Effector memory CD4-positive, alpha-beta T cell (primary cell): ENCODE data around the gene CFAP46.
"Not testable (repeated sequence)": the region's sequence is repeated elsewhere in the genome, so short reads cannot be mapped to it uniquely, and the experiment has no call there.

Experiments used
- DNase-seq, 3 donors: peaks; one replicate each; pipeline ENCODE4 v3.0.0-alpha.2; 2020
- H3K27ac ChIP-seq: 2 replicates; pipeline ENCODE4 v1.7.0; 2013; ENCODE audit warnings: mild to moderate bottlenecking, low read length, moderate library complexity; ENCODE audit not compliant: insufficient read depth, poor library complexity, severe bottlenecking
- H3K27me3 ChIP-seq: replicated peaks from 2 replicates; pipeline ENCODE4 v1.7.0; 2013; ENCODE audit warnings: mild to moderate bottlenecking, low read length; ENCODE audit not compliant: insufficient read depth, control insufficient read depth, poor library complexity, severe bottlenecking
- H3K36me3 ChIP-seq: 2 replicates; pipeline ENCODE4 v1.7.0; 2013; ENCODE audit warnings: mild to moderate bottlenecking, low read length, moderate library complexity; ENCODE audit not compliant: control insufficient read depth, insufficient read depth
- H3K4me1 ChIP-seq: 2 replicates; pipeline ENCODE4 v1.7.0; 2013; ENCODE audit warnings: low read length, mild to moderate bottlenecking; ENCODE audit not compliant: control insufficient read depth, insufficient read depth, poor library complexity, severe bottlenecking
- H3K4me3 ChIP-seq: 2 replicates; pipeline ENCODE4 v1.7.0; 2013; ENCODE audit warnings: low read length, low read depth, mild to moderate bottlenecking; ENCODE audit not compliant: insufficient read depth, poor library complexity, severe bottlenecking
- H3K9me3 ChIP-seq: 2 replicates; pipeline ENCODE4 v1.7.0; 2013; ENCODE audit warnings: mild to moderate bottlenecking, low read length, moderate library complexity; ENCODE audit not compliant: control insufficient read depth

The CFAP46 gene

DNA sequence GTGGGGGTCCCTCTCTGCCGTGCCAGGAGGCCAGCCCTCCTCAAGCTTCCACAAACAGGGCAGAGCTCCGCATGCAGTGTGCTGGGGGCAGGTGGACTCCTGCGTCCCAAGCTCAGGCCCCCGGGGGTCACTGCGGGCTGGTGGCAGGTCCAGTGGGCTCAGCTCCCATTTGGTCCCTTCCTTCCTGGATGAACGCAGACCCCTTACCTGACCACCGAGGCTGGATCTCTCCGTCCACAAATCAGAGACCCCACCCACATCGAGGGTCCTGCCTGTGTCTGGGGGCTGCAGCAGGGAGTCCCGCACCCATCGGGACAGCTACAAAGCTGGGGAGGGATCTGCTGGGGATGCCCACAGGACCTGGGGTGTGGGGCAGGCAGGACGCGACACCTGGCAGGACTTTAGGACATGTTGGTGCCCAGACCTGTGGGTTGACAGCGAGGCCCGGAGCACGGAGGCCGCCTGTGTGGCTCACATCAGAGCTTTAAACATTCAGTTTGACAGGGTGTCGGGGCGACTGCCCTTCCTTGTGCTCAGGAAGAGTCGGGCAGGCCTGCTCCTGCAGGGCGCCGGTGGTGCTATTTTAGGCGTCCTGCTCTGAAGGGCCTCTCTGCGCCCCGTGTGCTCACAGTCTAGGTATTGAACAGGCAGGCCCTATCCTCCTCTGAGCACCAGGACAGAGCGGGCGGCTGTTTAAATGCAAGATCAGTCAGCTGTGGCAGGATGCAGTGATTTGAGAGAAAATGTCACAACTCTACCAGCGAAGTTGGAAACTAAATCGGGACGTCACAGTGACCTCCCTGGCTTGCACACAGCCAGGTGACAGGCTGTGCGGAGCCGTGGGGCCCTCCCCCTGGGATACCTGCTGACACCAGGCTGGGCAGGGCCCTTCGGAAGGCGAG lies 15.9 kb upstream of the CFAP46 start:
- no peaks in the 10 kb centered on the region for H3K27me3 ChIP-seq
- H3K4me1 ChIP-seq = no peaks in the 10 kb centered on the region
- H3K27ac ChIP-seq = no peak overlapping the region
- H3K4me3 ChIP-seq = no peak overlapping the region
- no peaks in the 10 kb centered on the region for H3K36me3 ChIP-seq
- no peak for DNase-seq
- H3K9me3 ChIP-seq = no peaks in the 10 kb centered on the region

DNA sequence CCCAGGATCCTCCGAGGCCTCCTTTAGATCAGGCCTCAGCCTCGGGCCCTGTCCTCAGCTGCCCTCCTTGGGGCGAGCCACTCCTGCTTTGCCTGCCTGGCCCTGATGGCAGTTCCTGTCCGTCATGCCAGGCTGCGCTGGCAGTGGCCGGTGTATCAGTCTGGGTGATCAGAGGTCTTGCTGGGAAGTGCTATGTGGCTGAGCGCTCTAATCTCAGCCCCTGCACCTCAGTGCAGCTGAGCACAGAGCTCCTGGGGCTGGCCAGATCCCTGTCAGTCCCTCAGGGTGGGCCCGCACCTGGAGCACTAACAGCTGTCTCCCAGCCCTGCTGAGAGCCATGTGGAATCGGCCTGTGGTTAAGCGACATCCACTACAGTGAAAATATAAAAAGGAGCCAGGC lies 14.8 kb upstream of the CFAP46 start:
- DNase-seq = no peak
- no peak overlapping the region for H3K27ac ChIP-seq
- no peak overlapping the region for H3K4me3 ChIP-seq
- H3K9me3 ChIP-seq = no peaks in the 10 kb centered on the region
- no peaks in the 10 kb centered on the region for H3K36me3 ChIP-seq
- H3K4me1 ChIP-seq = no peaks in the 10 kb centered on the region
- no peaks in the 10 kb centered on the region for H3K27me3 ChIP-seq

DNA sequence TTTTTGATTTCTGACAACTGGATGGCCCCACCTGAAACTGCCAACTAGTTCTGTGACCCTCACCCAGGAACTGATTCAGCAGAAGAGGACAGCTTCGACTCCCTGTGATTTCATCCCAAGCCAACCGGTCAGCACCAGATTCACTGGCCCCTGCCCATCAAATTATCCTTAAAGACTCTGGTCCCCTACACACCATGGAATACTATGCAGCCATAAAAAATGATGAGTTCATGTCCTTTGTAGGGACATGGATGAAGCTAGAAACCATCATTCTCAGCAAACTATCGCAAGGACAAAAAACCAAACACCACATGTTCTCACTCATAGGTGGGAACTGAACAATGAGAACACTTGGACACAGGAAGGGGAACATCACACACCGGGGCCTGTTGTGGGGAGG lies 13.9 kb upstream of the CFAP46 start:
- H3K27ac ChIP-seq, H3K4me3 ChIP-seq, DNase-seq, H3K36me3 ChIP-seq, H3K27me3 ChIP-seq, H3K4me1 ChIP-seq, H3K9me3 ChIP-seq: not testable (repeated sequence)

DNA sequence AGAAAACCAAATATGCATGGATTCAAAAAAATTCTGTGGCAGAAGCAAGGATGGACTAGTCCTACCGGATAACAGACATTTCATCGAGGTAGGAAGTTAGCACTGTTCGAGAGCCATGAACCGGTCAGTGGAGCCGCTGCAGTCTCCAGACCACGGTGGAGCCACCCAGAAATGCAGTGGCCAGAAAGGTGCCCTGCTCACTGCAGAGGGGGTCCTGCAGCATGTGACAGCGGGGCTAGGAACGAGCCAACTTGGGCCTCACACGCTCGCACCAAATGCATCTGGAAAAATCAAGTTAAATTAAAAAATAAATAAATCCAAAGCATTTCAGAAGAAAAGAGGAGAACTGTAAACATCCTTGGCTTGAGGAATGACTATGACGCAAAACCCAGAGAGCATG lies 13.1 kb upstream of the CFAP46 start:
- Histone ChIP-seq H3K4me1 (no peaks in the 10 kb centered on the region), H3K36me3 (no peaks in the 10 kb centered on the region), H3K27ac (no peak overlapping the region), H3K27me3 (no peaks in the 10 kb centered on the region), H3K4me3 (no peak overlapping the region), H3K9me3 (no peaks in the 10 kb centered on the region)
- no peak for DNase-seq

DNA sequence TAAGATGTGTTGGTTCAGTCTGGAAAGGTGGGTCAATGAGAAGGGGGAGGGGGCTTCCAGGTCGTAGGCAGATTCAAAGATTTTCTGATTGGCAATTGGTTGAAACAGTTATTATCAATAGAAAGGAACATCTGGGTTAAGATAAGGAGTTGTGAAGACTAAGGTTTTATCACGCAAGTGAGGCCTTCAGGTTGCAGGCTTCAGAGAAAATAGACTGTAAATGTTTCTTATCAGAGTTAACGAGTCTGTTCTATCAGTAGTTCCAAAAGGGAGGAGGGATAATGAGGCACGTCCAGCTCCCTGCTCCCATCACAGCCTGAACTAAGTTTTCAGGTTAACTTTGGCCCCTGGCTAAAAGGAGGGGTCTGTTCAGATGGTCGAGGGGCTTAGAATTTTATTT lies 11.1 kb upstream of the CFAP46 start:
- H3K9me3 ChIP-seq = no peaks in the 10 kb centered on the region
- no peaks in the 10 kb centered on the region for H3K27me3 ChIP-seq
- no peak overlapping the region for H3K27ac ChIP-seq
- H3K36me3 ChIP-seq = no peaks in the 10 kb centered on the region
- H3K4me3 ChIP-seq = no peak overlapping the region
- no peak for DNase-seq
- no peaks in the 10 kb centered on the region for H3K4me1 ChIP-seq

DNA sequence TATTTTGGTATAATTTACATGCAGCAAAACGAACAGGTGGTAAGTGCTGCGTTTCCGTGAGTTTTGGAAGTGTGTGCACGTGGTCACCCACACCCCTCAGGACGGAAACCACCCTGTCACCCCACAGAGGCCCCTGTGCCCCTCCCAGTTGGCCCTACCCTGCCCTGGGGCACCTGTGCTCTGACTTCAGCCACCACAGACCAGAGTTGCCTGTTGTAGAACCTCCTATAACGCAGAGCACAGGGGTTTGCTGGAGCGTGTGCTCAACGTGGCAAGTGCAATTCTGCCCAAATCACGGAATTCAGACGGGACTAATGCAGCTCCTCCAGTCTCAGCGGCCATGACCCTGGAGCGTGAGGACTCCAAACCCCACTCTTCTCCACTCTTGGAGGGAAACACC lies 9.6 kb upstream of the CFAP46 start:
- Histone ChIP-seq H3K4me3 (no peak overlapping the region), H3K27me3 (no peaks in the 10 kb centered on the region), H3K27ac (no peak overlapping the region), H3K4me1 (no peaks in the 10 kb centered on the region), H3K9me3 (no peaks in the 10 kb centered on the region), H3K36me3 (no peaks in the 10 kb centered on the region)
- no peak for DNase-seq

DNA sequence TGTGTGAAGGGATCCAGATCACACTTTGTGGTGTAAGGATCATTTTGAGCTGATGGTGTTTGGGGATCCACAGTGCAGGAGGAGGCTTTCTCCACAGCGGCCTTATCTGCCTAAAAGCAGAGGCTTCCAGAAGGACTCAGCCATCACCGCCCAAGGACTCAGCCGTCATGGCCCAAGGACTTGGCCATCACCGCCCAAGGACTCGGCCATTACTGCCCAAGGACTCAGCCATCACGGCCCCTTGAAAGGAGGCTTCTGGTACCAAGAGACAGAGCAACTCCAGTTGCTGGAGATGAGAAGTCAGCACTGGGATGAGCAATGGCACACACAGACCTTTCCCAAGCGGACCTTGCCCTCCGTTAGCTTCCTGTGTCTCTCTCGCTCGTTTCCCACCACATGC lies 6.0 kb upstream of the CFAP46 start:
- Histone ChIP-seq H3K9me3 (no peaks in the 10 kb centered on the region), H3K36me3 (no peaks in the 10 kb centered on the region), H3K27me3 (peaks cover 8% of the 10 kb centered on the region), H3K4me3 (no peak overlapping the region), H3K27ac (no peak overlapping the region), H3K4me1 (no peaks in the 10 kb centered on the region)
- no peak for DNase-seq

DNA sequence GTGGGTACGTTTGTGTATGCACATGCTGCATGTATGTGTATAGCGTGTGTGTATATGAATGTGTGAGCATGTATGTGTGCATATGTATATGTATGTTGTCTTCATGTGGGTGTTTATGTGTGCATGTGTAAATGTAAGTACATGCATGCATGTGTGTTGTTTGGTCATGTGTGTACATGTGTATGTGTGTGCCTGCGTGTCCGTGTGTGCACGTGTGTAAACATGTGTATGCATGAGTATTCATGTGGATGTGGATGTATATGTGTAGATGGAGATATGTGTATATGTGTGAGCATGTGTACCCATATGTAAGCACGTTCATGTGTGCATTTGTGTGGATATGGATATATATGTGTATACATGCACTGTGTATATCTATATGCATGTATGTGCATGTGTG lies 5.5 kb upstream of the CFAP46 start:
- Histone ChIP-seq H3K27me3 (peaks cover 13% of the 10 kb centered on the region), H3K4me1 (peaks cover under 1% of the 10 kb centered on the region), H3K9me3 (no peaks in the 10 kb centered on the region), H3K36me3 (no peaks in the 10 kb centered on the region), H3K27ac (no peak overlapping the region), H3K4me3 (no peak overlapping the region)
- DNase-seq = no peak

DNA sequence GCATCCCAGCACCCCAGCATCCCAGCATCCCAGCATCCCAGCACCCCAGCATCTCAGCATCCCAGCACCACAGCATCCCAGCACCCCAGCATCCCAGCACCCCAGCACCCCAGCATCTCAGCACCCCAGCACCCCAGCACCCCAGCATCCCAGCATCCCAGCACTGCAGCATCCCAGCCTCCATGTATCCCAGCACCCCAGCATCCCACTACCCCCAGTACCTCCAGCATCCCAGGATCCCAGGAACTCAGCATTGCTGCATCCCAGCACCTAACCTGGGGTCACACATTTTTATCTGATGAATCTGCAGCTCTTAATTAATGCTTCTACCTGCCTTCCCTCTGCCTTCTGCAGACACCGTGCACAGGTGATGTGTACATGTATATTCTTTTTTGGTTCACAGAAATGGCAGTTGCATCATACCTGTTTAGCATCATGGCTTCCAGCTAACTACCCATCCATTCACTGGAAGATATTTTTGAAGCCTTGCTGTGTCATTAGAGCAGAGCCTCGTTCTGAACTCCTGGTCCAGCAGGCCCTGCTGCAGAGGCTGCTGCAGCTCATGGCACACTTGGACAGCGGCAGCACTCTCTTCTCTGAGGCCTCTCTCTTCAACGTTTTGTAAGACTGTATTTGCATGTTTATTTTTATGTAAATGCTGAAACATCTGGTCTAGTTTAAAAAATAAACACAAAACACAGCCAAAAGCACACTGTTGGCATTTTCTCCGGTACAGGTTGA lies 4.6 kb upstream of the CFAP46 start:
- peaks cover 17% of the 10 kb centered on the region for H3K27me3 ChIP-seq
- no peak overlapping the region for H3K27ac ChIP-seq
- no peak overlapping the region for H3K4me3 ChIP-seq
- H3K9me3 ChIP-seq = no peaks in the 10 kb centered on the region
- DNase-seq = no peak
- no peaks in the 10 kb centered on the region for H3K36me3 ChIP-seq
- H3K4me1 ChIP-seq = peaks cover 7% of the 10 kb centered on the region

DNA sequence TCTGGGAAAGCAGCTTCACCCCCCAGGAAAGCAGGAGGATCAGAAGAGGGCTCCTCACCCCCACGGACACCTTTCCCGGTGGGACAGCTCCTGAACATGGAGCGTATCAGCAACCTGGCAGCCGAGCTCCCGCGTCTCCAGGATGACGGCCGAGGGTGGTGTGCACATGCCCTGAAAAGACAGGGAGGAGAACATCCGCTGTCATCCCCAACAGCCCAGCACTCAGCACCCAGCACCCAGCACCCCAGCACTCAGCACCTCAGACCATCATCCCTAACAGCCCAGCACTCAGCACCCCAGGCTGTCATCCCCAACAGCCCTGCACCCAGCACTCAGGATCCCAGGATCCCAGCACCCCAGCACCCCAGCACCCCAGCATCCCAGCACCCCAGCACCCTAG lies 3.9 kb upstream of the CFAP46 start:
- H3K4me1 ChIP-seq = peaks cover 8% of the 10 kb centered on the region
- DNase-seq = no peak
- no peak overlapping the region for H3K4me3 ChIP-seq
- no peaks in the 10 kb centered on the region for H3K9me3 ChIP-seq
- H3K27ac ChIP-seq = no peak overlapping the region
- peaks cover 17% of the 10 kb centered on the region for H3K27me3 ChIP-seq
- H3K36me3 ChIP-seq = no peaks in the 10 kb centered on the region
